ENCODE data around the gene LGR5.
"Not testable (repeated sequence)": the region's sequence is repeated elsewhere in the genome, so short reads cannot be mapped to it uniquely, and the experiment has no call there.

LGR5 gene

GRCh38 chr12:71555789-71556188, 116.2 kb downstream of the LGR5 start:
- DNase-seq = not testable (repeated sequence)

GRCh38 chr12:71556448-71556847, 116.8 kb downstream of the LGR5 start:
- no peak for DNase-seq

- DNase-seq = no peak
These were observed 117.3 kb downstream of the LGR5 start for GRCh38 chr12:71556875-71557274.

DNA sequence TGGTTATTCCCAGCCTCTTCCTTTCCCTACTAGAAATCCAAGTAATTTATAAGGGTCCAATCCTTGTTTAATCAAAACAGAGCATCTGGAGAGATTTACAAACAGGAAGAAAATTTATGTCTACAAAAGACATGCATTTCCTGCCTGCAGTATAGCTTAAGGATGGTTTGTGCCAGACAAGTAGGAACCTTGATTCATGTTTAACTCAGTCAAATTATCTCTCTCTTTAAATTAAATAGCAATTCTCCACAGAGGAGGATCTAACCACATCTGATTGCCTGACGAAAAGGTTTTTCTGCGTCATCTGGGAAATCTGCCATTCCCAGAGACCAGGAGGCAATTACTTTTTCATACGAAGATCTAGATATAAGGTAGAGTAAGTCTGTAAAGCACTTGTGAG, 118.8 kb downstream of the LGR5 start:
- no peak for DNase-seq

- no peak for DNase-seq
These were observed 123.3 kb downstream of the LGR5 start for GRCh38 chr12:71562676-71563595.

DNA sequence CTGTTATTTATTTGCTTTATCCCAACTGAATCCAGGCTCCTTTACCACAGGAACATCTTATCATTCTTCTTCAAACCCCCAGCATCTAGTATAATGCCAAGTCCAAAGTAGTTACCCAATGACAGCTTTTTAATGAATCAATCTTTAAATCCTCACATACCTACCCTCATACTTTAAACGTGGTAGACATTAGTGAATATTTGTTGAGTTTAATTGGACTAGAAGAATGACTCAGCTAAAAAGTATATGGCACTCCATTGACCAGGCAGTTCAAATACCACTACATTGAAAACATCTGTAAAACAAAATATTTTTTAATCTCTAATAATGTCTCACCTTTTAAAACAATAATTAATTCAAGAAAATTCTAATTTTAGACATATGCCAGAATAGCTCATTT, 125.9 kb downstream of the LGR5 start:
- DNase-seq = no peak

DNA sequence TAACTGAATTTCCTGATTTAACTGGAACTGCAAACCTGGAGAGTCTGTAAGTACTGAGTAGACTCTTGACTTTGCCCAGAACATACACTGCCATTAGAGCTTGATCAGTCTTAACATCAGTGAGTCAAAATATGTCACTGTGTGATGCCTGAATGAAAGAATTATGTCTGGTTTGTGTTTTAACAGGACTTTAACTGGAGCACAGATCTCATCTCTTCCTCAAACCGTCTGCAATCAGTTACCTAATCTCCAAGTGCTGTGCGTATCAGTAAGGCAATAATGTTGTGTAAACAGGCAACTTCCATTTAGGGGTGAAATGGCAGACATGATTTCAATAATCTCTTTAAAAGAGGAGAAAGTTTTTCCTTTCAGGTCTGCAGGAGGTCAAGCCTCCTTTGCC, 127.1 kb downstream of the LGR5 start:
- DNase-seq = no peak

DNA sequence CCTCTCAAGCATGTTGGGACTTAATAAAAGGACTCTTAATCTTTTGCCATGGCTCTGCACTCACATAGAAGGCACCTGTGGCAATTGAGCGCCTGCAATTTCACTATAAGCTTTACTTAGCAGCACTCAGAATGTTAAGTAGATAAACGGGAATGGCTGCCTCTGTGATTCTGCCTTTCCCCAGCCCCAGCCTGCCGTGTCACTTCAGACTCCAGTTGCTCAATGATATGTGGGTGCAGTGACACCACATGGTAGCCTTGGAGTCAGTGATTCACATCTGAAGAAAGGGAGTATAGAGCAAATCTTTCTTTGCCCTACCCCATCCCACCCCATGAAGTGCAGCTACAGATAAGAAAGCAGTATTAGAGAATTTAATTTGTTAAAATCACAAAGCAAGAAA, 127.9 kb downstream of the LGR5 start:
- DNase-seq = no peak

DNA sequence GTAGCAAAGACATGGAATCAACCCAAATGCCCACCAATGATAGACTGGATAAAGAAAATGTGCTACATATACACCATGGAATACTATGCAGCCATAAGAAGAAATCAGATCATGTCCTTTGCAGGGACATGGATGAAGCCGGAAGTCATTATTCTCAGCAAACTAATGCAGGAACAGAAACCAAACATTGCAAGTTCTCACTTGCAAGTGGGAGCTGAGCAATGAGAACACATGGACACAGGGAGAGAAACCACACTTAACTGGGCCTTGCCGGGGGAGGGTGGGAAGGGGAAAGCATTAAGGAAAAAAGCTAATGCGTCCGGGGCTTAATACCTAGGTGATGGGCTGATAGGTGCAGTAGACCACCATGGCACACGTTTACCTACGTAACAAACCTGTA, 130.3 kb downstream of the LGR5 start:
- DNase-seq = not testable (repeated sequence)

- no peak for DNase-seq
These were observed 136.9 kb downstream of the LGR5 start for GRCh38 chr12:71576496-71576895.

GRCh38 chr12:71578694-71579258, 139.2 kb downstream of the LGR5 start:
- no peak for DNase-seq

DNA sequence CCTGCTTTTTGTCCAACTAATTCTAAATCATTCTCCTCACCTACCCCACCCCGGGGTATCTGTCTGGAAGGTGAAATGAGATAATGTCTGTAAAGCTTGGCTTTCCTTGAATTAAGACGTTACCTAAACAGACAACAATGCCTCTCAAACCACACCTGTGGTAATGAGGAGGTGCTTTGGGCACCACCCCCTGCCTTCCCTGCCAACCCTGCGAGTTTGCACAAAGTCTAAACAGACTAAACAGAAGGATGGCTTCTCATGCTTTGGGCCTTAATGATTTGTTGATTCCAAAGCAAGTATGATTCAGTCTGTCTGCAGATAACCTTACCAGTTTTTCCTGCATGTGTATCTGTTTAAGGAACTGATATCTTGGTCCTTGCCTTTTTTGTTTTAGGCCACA, 141.6 kb downstream of the LGR5 start:
- DNase-seq = no peak

DNA sequence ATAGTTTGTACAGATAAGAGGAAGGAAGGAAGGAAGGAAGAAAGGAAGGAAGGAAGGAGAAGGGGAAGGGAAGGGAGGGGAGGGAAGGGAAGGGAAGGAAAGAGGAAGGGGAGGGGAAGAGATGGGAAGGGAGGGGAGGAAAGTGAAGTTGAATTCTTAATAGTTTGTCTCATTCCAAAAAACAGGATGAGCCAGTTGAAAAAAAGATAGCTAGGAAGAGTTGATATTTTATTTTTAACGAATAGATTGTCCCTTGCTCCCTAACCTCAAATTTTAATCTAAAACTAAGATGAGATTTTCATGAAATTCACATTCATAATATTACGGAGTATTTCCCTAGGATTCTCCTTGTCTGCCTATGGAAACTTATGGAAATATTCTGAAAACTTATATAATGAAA, 143.3 kb downstream of the LGR5 start:
- no peak for DNase-seq

GRCh38 chr12:71584356-71584755, 144.8 kb downstream of the LGR5 start:
- no peak for DNase-seq

DNA sequence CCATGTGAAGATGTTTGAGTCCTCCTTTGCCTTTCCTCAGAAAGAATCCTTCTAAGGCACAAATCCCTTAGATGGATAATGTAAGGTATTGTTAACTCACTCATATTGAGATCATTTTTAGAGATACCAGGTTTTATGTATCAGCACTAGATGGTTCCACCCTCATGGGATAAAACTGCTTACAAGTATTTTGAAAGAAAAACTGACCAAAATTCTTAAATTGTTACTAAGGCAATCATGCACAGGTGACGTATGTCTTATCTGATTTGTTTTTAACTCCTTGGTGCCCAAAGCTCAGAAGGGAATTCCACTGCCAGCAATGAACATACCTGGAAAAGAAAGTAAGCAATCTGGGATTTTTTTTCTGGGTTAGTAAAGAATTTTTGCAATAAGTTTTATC, 145.6 kb downstream of the LGR5 start:
- no peak for DNase-seq

- no peak for DNase-seq
These were observed 147.4 kb downstream of the LGR5 start for GRCh38 chr12:71587012-71587411.

- DNase-seq = no peak
These were observed 149.9 kb downstream of the LGR5 start for GRCh38 chr12:71589478-71589881.

GRCh38 chr12:71591601-71592000, 152.0 kb downstream of the LGR5 start:
- DNase-seq = no peak

DNA sequence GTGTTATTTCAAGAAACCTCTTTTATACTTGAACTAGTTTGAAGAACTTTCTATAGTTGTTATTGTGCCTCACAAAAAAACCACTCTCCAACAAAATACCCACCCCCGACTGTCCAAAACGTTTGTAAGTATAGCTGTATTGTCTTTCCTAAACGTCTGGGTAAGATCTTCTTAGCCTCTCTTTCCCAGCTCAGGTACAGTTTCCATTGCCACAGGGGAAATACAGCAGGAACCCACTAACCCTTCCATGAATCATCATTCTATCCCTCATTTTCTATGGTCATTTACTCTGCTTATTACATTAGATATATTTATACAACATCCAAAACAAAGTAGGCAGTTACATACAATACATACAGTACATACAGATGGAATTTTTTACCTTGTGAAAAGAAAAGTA, 153.2 kb downstream of the LGR5 start:
- no peak for DNase-seq

- no peak for DNase-seq
These were observed 154.8 kb downstream of the LGR5 start for GRCh38 chr12:71594214-71594948.

- no peak for DNase-seq
These were observed 159.6 kb downstream of the LGR5 start for GRCh38 chr12:71599210-71599609.

- no peak for DNase-seq
These were observed 161.9 kb downstream of the LGR5 start for GRCh38 chr12:71601546-71601945.

DNA sequence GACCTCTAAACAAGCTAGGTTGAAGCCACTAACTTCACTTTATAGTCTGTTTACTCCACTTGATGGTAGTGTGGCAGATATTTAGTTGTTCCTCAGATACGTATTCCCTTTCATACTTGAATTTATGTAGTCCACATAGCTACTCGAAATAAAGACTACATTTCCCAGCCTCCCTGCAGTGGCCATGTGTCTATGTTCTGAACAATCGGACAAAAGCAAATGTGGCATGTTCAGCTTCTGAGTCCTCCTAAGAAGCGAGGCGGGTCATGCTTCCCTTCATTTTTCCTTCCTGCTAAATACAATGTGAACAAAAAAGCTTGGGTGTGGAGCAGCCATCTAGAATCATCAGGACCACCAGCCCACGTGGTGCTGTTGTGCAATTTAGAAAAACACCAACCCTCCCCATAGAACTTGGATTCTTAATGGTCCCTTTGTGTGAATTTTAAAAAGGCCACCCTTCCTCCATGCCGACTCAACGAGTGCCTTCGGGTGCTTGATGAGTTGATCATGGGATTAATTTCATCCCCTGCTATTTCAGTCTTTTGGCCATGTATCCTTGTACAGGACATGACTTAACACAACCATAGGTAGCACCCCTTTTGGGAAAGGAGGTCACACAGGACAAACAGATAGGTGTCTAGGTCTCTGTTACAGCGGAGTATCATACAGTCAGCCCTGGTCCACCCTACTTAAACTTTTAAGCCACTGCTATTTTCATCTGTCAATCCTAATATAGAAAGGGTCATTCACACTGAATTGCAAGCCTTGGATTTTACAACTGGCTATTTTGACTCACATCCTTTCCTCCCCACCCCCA, 163.4 kb downstream of the LGR5 start:
- no peak for DNase-seq

Data from NCI-H1436 treated with DMSO at 0.1 percent for 48 hours (cell line).